Measurements from ENCODE around the gene ZNF516.

ZNF516 gene

GRCh38 chr18:76421685-76422078 lies 73.4 kb downstream of the ZNF516 start:
- no peak for DNase-seq (ENCODE audit: low spot score)

DNA sequence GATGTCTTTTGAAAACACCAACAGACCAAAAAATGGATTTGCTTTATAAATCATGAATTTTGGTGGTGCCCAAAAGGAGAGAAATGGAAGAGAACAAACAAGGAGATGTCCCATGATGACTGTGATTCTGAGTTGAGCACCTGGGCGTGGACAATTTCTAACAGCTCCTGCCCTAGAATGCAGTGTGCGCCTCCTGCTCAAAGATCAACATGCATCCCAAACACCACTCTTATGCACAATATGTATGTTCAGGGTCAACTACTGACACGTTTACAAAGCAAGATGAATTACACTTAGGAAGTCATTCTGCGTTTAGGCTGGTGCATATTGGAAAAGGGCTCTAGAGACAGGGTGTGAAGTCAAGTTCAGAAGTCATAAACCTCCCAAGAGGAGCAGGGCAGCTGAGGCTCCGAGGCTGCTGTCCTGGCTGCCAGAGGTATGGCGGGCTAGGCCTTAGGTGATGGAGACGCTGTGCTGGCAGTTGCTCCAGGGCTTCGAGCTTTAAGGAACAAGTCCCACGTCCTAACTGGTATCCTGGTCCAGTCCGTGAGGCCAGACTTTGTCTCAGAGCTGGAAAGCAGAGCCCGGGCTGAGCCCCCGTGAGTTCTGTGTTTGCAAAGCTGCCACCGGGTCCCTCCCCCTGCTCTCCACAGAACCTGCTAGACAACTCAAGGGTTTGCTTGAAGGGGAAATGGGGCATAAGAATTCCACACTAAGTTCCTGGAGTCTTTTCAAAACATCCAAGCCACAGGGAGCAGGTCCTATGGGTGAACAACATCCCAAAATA lies 74.0 kb downstream of the ZNF516 start:
- DNase-seq (ENCODE audit: low spot score): no peak

DNA sequence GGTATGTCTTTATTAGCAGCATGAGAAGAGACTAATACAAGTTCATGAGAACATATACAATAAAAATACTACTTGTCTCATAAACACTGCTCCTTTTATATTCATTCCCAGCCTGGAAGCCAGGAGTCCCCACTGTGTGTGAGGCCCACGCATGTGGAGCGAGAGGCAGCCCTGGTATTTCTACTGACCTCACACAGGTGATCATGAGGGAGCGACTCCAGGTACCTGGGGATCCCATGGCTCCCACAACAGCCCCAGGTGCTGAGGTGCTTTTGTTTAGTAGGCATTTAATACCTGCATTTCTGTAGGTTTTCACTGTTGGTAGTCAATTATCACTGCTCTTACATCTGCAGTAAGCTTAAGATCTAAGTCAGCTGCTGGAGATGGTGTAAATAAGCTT lies 75.2 kb downstream of the ZNF516 start:
- no peak for DNase-seq (ENCODE audit: low spot score)

DNA sequence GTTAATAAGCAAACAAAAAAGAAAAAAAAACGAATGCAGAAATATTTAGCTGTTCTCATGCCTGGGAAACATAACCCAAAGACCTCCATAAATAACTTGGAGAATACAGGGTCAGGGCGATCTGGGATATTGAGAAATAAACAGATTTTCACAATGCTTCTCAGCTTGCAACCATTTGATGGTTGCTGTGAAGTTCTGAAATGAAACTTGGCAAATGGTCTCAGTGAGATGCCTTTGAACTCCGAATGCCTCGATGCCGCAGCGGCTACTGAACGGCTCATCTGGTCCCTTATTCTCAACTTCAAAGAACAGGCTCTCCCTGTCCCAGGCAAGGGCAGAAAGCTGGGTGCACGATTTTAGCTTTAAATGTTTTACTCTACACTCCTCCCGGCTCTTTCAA lies 78.1 kb downstream of the ZNF516 start:
- DNase-seq (ENCODE audit: low spot score): no peak

- no peak for DNase-seq (ENCODE audit: low spot score)
Measured at GRCh38 chr18:76414936-76415621, 80.0 kb downstream of the ZNF516 start.

GRCh38 chr18:76412818-76413565 lies 82.0 kb downstream of the ZNF516 start:
- DNase-seq (ENCODE audit: low spot score): no peak

DNA sequence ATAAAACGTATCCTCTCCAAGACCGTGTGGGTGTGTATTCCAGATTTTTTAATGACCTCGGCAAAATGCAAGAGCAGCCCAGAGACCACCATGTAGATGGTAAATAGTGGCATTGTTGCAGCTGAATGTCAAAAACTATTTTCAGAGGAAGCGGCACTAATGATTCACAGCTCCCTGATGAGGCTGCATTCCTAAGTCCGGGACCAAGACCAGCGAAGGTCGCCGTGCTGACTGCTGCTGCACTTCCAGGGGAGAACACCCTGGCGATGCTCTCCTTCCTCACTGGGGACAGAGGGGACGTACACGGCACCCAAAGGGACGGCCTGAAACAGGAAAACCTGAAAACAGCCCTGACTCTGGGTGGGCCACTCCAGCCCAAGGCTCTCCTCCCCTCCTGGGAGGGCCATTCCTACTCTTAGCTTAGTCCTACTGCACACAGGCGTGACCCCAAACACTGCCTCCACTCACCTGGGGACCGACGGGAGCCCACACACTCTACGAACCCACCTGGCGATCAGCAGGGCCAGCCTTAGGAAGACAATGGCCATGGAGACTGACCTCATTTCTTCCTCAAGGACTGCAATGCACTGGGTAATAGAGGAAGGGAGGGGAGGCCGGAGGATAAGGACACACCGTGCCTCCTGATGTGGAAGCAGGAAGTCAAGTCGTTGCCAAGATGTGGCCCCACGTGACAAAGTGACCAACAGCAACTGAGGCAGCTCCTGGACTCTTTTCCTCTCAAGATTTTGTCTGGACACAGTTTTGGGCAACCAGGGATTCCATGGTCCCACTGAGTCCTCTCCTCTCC lies 82.8 kb downstream of the ZNF516 start:
- DNase-seq (ENCODE audit: low spot score): no peak

DNA sequence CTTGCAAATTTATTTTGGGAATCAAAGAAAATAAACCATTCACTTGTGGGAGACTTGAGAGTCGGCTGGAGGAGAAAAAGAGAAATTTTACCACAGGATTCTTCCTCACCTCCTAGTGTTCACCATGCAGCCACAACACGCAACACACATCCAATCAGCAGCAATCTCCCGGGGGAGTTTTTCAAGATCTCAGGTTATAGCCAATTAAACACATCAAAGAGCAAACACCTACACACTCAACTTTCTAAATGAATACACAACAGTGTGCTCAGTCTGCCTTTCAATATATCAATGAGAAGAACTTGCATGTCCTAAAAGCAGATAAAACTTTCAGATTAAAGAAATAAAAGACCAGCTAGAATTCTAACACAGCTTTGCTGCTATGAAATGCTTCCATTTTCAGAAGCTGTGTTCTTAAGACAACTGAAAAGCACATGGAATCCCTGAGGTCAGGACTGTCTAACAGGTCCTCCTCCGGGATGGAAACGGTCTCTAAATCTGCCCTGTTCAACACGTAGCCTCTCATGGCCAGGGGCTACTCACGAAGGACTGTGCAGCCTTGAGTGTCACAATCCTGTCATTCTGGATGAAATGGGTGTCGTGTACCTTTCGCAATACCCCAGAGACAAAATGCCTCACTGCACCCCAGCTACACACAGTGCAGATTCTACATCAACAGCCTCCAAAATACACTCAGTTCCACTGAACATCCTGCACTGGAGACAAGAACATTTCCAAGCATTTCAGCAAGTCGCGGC lies 84.2 kb downstream of the ZNF516 start:
- DNase-seq (ENCODE audit: low spot score): no peak

DNA sequence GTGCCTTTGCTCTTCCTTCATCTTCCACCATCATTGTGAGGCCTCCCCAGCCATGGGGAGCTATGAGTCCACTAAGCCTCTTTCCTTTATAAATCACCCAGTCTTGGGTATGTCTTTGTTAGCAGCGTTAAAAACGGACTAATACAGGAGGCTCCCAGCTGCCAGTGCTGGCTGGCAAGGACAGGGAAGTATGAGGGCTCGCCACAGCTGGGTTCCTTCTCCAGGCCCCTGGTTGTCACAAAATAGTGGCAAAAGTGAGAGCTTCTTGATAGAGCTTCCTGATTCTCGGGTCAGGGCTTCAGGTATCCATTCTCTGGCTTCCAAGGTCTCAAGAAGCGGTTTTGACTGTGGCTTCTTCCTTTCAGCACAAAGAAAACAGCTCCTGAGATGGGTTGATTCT lies 85.0 kb downstream of the ZNF516 start:
- DNase-seq (ENCODE audit: low spot score): no peak

- no peak for DNase-seq (ENCODE audit: low spot score)
Measured at GRCh38 chr18:76408480-76409067, 86.5 kb downstream of the ZNF516 start.

DNA sequence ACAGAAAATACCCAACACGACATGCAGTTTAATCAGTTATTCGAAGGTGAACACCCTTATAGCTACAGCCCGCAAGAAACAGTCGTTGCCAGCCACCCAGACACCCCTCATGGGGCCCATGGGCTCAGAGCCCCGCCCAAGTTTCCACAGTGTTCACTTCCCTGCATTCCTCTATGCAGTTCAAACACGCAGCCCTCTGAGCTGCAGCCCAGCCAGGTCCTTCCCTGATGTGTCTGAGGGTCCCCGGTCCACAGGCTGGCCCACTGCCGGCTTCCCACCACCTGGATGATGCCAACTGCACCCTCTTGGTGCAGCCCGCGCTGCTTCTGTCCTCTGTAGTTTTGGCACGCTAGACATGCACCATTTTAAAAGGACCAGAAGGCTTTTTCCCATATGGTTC lies 87.4 kb downstream of the ZNF516 start:
- DNase-seq (ENCODE audit: low spot score): no peak

GRCh38 chr18:76406791-76407190 lies 88.3 kb downstream of the ZNF516 start:
- no peak for DNase-seq (ENCODE audit: low spot score)

GRCh38 chr18:76405681-76406356 lies 89.2 kb downstream of the ZNF516 start:
- DNase-seq (ENCODE audit: low spot score): peak; percentile 71

GRCh38 chr18:76405280-76405679 lies 89.8 kb downstream of the ZNF516 start:
- no peak for DNase-seq (ENCODE audit: low spot score)

DNA sequence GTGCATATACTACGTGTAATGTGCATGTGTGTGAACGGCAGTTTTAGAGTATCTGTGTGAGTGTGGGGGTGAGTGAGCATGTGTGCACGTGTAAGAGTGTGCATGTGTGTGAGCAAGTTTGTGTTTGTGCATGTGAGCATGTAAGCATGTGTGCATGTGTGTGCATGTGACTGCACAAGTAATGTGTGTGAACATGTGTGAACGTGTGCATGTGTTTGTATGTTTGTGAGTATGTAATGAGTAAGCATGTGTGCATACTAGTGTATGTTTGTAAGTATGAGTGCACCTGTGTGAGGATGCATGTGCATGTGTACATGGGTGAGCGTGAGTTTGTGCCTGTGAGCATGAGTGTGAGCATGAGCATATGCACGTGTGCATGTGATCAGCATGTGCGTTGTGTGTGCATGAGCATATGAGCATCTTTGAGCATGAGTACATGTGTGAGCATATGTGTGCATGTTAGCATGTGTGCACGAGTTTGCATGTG lies 90.7 kb downstream of the ZNF516 start:
- no peak for DNase-seq (ENCODE audit: low spot score)

- DNase-seq (ENCODE audit: low spot score): peak; percentile 33
Measured at GRCh38 chr18:76402026-76402990, 92.7 kb downstream of the ZNF516 start.

DNA sequence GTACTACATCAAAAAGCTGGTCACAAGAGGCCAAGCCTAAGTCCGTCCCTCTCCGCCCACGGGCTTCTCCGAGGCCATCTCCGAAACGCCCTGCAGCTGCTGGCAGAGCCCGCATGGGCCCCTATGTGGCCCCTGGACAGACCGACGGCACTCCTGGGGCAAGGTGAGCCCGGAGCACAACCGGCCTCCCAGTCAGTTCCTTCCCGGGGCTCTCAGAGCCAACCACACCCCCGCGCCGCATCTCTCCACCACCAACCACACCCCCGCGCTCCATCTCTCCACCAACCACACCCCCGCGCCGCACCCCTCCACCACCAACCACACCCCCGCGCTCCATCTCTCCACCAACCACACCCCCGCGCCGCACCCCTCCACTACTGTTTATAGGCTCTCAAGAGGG lies 93.5 kb downstream of the ZNF516 start:
- DNase-seq (ENCODE audit: low spot score): peak; percentile 73

DNA sequence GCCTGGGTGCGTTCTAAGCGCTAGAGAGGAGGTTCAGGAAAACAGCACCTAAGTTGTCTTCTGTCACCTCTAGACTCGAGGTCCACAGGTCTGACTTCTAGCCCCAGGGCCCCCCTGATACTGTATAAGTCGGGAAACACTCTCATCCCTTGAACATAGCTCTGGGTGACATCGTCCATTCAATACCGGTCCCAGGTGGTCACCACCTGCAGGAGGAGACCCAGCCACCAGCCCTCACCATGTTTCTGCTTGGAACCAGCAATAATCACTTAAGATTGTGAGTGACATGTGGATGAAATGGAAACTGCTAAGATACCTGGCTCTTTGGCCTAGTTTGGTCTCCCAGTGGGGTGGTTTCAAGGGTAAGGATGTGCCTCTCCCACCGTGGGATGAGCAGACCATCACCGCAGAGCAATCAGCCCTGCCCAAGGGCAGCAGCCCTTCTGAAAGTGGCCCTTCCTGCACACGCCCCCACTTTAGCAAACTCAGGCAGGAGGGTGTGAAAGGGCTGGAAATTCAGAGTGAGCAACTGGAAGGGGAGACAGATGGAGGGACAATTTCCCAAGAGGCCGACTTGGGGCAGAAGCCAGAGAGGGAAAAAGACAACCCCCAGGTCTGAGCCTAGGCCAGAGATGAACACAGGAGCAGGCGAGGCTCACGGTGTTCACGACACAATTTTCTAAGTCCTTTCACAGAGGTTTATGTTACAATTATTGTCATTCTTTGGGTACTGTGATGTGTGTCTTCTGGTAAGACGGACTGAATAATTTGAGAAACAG lies 95.2 kb downstream of the ZNF516 start:
- DNase-seq (ENCODE audit: low spot score): no peak

All from D341Med (cell line).